ENCODE results near the gene LETM1. TPM values are rescaled to one million over a fixed set of nuclear protein-coding genes. Genes with fewer than 3 reads are reported as not detected.

The LETM1 gene
- total and polyA plus RNA-seq, 4 donors, result 21.7 to 47.1 (median 26.8) TPM

DNA sequence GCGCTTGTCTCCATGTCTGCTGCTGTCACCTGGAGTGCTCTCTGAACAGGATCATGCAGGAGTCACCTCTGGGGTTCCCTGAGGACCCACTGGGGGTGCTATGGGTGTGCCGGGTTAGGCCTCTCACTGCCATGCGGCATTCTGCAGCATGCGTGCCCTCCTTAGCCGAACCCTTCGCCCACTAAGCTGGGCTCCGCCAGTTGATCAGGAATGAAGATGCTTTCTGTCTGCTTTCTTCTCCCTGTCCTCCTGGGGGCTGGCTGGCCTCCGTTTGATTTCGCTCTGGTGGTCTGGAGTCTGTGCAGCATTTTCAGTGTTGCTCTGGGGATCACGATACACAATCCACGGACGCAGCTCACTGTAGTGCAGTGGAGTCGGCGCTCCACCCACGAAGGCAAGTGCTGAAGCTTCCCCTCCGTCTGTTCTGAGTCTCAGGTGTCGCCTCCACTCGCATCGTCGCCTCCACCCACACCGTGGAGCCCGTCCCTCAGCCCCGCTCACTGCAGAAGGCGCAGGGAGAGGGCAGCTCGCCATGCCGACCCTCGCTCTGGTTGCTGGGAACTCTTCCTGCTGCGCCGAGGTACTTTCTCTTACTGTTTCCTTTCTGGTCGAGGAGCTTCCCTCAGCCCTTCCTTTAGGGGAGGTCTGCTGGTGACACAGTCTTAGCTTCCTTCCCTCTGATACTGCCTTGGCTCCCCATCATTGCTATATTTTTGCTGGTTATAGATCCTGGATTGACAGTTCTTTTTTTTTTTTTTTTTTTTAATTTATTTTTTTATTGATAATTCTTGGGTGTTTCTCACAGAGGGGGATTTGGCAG, 29.2 kb downstream of the LETM1 start:
- no peaks in the 10 kb centered on the region for H3K4me1 ChIP-seq (ENCODE audit: control insufficient read depth in 5 of 5, insufficient read depth in 5 of 5, low read length in 5 of 5)
- H3K9ac ChIP-seq (ENCODE audit: insufficient read depth in 1 of 2, low read length in 2 of 2), result no peak overlapping the region
- no peak for DNase-seq
- no peaks in the 10 kb centered on the region for H3K27me3 ChIP-seq (ENCODE audit: control insufficient read depth in 3 of 3, insufficient read depth in 3 of 3, low read length in 2 of 3)
- no peak overlapping the region for H3K4me3 ChIP-seq
- peaks cover 7 to 59% (median 25%) of the 10 kb centered on the region in 4 donors for H3K36me3 ChIP-seq (ENCODE audit: control insufficient read depth in 4 of 4, insufficient read depth in 4 of 4, low read length in 4 of 4)
- no peak for ATAC-seq (ENCODE audit: insufficient read depth, low FRiP score)
- no peak overlapping the region for H3K27ac ChIP-seq (ENCODE audit: low read depth in 1 of 2, low read length in 1 of 2)
- TF ChIP-seq, protein P1, sequence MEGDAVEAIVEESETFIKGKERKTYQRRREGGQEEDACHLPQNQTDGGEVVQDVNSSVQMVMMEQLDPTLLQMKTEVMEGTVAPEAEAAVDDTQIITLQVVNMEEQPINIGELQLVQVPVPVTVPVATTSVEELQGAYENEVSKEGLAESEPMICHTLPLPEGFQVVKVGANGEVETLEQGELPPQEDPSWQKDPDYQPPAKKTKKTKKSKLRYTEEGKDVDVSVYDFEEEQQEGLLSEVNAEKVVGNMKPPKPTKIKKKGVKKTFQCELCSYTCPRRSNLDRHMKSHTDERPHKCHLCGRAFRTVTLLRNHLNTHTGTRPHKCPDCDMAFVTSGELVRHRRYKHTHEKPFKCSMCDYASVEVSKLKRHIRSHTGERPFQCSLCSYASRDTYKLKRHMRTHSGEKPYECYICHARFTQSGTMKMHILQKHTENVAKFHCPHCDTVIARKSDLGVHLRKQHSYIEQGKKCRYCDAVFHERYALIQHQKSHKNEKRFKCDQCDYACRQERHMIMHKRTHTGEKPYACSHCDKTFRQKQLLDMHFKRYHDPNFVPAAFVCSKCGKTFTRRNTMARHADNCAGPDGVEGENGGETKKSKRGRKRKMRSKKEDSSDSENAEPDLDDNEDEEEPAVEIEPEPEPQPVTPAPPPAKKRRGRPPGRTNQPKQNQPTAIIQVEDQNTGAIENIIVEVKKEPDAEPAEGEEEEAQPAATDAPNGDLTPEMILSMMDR (IDR thresholded peaks at IDR 0.05; ENCODE audit: control extremely low read depth, extremely low read depth), result no peak
- WGBS, 2 donors, result 91 to 92% methylated on average over 30 of the region's 30 CpGs
- peaks cover 0 to 2% (median 0%) of the 10 kb centered on the region in 4 donors for H3K9me3 ChIP-seq (ENCODE audit: control insufficient read depth in 4 of 4, insufficient read depth in 3 of 4, low read length in 3 of 4)

DNA sequence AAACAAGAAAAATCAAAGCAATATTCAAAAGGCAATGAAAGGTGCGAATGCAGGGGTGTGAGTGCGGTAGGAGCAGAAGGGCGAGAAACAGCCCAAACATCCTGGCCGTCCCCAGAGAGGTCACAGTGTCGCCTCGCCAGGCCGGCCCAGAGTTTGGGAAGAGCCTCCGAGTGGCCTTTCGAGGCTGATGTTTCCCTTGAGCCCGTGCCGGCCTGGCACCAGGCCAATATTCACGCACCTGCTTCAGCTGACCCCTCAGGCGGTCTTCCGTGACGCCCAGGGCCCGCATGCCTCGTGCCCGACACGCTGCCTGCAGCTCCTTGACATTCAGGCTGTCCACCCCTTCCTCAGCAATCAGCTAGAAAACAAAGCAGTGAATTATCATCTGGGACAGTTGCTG, 30.6 kb downstream of the LETM1 start:
- Histone ChIP-seq H3K36me3 (ENCODE audit: control insufficient read depth in 4 of 4, insufficient read depth in 4 of 4, low read length in 4 of 4) (peaks cover 7 to 53% (median 20%) of the 10 kb centered on the region in 4 donors), H3K4me3 (no peak overlapping the region), H3K27me3 (ENCODE audit: control insufficient read depth in 3 of 3, insufficient read depth in 3 of 3, low read length in 2 of 3) (no peaks in the 10 kb centered on the region), H3K27ac (ENCODE audit: low read depth in 1 of 2, low read length in 1 of 2) (no peak overlapping the region), H3K9ac (ENCODE audit: insufficient read depth in 1 of 2, low read length in 2 of 2) (no peak overlapping the region), H3K4me1 (ENCODE audit: control insufficient read depth in 5 of 5, insufficient read depth in 5 of 5, low read length in 5 of 5) (no peaks in the 10 kb centered on the region), H3K9me3 (ENCODE audit: control insufficient read depth in 4 of 4, insufficient read depth in 3 of 4, low read length in 3 of 4) (peaks cover 0 to 2% (median 0%) of the 10 kb centered on the region in 4 donors)
- TF ChIP-seq, protein P1 (IDR thresholded peaks at IDR 0.05; ENCODE audit: control extremely low read depth, extremely low read depth), result no peak
- 89 to 90% methylated on average over 19 of the region's 19 CpGs for WGBS, 2 donors
- ATAC-seq (ENCODE audit: insufficient read depth, low FRiP score) (no peak), DNase-seq (no peak)

GRCh38 chr4:1824746-1825145, 31.2 kb downstream of the LETM1 start:
- no peak for DNase-seq
- no peak for ATAC-seq (ENCODE audit: insufficient read depth, low FRiP score)
- H3K27me3 ChIP-seq (ENCODE audit: control insufficient read depth in 3 of 3, insufficient read depth in 3 of 3, low read length in 2 of 3), result no peaks in the 10 kb centered on the region
- H3K36me3 ChIP-seq (ENCODE audit: control insufficient read depth in 4 of 4, insufficient read depth in 4 of 4, low read length in 4 of 4), result peaks cover 7 to 54% (median 21%) of the 10 kb centered on the region in 4 donors
- H3K9me3 ChIP-seq (ENCODE audit: control insufficient read depth in 4 of 4, insufficient read depth in 3 of 4, low read length in 3 of 4), result peaks cover 0 to 2% (median 0%) of the 10 kb centered on the region in 4 donors
- TF ChIP-seq, protein P1 (IDR thresholded peaks at IDR 0.05; ENCODE audit: control extremely low read depth, extremely low read depth), result no peak
- no peak overlapping the region for H3K4me3 ChIP-seq
- 86 to 88% methylated on average over 11 of the region's 11 CpGs for WGBS, 2 donors
- H3K4me1 ChIP-seq (ENCODE audit: control insufficient read depth in 5 of 5, insufficient read depth in 5 of 5, low read length in 5 of 5), result no peaks in the 10 kb centered on the region
- H3K27ac ChIP-seq (ENCODE audit: low read depth in 1 of 2, low read length in 1 of 2), result no peak overlapping the region
- no peak overlapping the region for H3K9ac ChIP-seq (ENCODE audit: insufficient read depth in 1 of 2, low read length in 2 of 2)

Measured in lung (tissue), 12 donors.